DMS53 treated with DMSO at 0.1 percent for 48 hours (cell line): ENCODE results near the gene EPB41L3.
"Not testable (repeated sequence)": the region's sequence is repeated elsewhere in the genome, so short reads cannot be mapped to it uniquely, and the experiment has no call there.

Experiments
- DNase-seq: peaks from one replicate; lab custom pipeline; 2025; ENCODE audit not compliant: unreplicated experiment; lab: John Stamatoyannopoulos, UW

Gene EPB41L3

DNA sequence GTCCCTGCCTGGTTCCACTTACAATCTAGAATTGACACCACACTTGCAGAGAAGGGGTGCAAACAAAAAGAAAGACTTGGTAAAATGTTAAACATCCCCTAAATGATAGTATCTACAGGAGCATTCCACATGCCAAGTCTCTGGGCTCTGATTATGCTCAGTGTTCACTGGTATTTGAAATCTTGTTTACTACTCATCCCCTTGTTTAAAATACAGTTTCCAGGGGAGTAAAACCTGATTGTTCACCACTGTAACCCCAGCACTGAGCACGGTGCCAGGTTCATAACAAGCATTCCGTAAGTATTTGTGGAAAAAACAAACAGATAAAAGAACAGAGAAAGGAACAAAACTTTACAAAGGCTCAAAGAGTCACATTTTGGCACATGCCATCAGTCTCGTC lies 11.7 kb downstream of the EPB41L3 start:
- DNase-seq, result no peak

- no peak for DNase-seq
Measured at GRCh38 chr18:5530629-5531178, 13.1 kb downstream of the EPB41L3 start.

GRCh38 chr18:5529471-5529870 lies 14.3 kb downstream of the EPB41L3 start:
- DNase-seq, result no peak

GRCh38 chr18:5527603-5528002 lies 16.2 kb downstream of the EPB41L3 start:
- DNase-seq, result no peak

DNA sequence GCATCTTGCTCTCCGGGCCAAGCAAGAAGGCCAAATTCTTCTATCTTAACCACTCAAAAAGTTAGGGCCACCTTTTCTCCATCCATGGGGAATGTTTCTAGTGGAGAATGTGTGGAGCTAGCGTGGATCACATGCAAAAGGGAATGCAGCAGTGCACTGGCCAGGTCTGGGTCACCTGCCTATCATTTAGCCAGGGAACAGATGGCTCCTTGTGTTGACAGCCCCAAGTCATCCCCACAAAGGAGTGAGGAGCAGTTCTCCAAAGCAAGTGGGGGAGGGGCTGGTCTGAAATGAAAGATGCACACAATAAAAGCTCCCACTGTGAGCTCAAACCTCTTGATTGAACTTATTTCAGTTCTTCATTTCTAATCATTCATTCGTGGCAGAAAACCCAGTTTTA lies 19.1 kb downstream of the EPB41L3 start:
- no peak for DNase-seq

DNA sequence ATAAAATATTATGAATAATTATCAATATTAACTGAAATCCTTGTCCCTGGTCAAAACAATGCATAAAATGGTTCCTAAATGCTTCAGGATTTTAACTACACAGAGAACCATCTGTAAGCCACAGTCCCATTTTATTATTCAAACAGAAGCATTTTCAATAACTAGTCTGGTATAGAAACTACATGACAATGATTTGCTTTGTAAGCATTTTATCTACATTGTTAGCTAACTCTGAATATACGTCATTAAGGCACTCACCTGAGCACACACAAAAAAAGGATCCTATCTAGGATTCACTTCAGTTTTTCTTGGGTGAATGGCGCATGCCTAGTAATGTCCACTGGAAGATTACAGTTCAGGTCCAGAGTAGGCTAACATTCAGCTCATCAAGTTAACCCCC lies 22.8 kb downstream of the EPB41L3 start:
- DNase-seq, result no peak

DNA sequence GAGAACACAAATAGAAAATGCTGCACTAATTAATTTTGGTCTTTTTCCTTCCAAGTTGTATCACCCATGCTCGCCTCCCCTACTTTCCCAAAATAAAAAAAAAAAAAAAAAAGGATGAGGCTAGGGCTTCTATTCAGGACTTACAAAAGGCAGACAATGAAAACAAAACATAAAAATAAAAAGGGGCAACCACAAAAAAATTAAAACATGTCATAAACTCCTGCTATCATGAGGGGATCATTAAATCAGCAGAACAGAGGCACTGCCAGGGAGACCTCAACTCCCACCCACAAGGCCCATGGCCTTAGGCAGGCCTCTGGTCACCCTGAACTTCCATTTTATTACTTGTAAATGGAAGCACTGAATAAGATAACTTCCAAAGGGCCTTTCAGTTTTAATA lies 23.3 kb downstream of the EPB41L3 start:
- DNase-seq, result no peak

GRCh38 chr18:5519448-5520298 lies 24.1 kb downstream of the EPB41L3 start:
- DNase-seq, result no peak

DNA sequence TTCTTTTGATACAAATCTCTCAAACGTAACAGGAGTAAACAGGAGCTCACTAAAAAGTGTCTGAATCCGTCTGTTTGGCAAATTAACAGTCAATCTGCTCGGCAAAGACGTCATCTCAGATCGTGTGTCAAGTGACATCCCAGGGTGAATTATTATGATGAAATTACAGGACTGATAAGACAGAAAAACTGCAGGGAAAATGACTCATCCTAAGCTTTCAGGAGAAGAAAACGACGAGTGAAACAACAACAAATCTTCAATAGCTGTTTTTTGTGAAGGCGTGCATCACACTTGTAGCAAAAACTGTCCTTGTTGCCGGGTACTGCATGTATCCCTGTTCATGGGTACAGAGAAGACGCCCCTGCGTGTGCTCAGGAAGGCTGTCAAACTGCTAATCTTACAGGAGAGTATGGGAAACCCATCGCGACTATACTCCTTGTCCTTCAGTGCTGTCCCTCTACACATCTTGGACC lies 24.9 kb downstream of the EPB41L3 start:
- DNase-seq, result no peak

DNA sequence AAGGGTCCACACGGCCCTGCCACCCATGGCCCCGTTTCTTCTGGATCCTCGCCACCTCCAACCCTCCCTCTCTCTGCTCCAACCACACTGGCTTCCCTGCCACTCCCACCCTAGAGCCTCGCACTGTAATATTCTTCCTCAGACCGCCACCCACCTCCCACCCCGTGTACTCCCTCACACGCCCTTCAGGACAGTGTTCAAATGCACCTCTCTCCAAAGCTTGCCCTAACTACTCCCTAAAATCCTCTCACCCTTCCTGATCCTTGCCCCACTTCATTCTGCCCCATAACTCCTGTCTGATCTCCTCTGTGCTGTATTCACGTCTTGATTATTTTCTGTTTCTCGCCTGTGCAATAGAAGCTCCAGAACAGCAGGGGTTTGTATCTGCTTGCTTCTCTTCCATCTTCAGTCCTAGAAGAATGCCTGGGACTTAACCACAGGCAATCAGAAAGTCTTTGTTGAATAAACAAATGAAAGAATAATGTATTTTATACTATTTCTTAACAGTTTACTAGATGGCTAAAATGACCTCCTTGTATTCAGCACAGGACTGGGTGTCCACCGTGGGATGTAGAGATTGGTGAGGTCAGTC lies 25.5 kb downstream of the EPB41L3 start:
- DNase-seq, result no peak

GRCh38 chr18:5516841-5517240 lies 27.0 kb downstream of the EPB41L3 start:
- no peak for DNase-seq

DNA sequence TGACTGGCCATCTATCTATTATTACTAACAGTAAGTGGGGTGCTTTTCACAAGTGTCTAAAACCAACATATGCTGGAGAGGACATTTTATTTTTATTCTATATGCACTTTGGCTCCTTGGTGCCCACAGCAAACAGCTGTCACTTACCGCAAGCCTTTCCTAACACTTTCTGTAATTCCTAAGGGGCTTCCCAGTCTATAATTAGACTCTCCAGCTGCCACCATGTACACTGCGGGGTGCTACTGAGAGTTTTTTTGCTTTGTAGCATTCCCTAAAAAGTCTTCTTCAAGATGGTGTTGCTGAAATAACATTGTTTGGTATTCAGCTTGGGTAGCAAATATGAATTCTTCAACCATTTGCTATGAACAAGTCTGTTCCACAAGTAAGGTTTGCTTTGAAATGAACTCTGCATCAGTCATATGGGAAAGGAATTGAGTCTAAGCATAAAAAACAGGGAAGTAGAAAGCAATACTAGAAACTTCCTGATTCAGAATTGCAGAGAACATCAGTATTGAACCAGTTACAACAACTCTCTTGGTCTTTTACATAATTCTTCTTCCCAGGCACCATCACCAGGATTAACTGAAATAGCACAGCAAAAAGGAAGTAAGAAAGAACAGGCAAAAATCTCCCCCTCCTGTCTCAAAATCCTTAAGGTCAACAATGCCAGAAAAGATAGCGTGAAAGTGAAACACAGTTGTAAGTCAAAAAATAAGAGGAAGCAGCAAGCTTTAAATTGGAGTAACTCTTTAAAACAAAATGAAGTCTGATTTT lies 28.6 kb downstream of the EPB41L3 start:
- DNase-seq, result no peak

- no peak for DNase-seq
Measured at GRCh38 chr18:5513947-5514346, 29.9 kb downstream of the EPB41L3 start.

DNA sequence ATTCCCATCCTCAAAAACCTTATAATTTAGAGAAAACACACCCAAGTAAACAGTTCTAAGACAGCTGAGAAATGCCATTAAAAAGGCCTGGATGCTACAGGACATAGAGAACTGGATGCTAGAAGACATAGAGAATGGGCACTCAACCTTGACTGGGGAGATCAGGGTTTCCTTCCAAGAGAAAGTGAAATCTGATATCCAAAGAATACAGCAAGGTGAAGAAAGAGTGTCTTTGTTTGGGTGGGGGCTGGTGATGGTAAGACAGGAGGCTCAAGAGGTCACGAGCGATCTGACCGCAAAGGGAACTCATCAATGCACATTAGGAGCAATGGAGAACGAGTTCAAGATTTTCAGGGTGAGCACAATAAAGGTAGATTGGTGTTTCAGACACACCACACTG lies 31.6 kb downstream of the EPB41L3 start:
- DNase-seq, result no peak

DNA sequence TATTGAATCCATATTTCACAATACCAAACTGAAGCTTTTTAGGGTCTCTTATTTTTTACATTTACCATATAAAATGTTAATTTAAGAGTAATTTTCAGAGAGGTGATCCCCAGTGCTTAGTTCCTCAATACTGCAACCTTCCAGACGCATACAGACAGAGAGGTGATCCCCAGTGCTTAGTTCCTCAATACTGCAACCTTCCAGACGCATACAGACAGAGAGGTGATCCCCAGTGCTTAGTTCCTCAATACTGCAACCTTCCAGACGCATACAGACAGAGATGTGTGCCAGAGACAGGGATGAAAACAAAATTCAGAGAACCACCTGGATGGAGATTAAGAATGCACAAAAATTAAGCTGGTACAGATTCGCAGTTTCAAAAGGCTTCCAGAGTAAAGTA lies 32.3 kb downstream of the EPB41L3 start:
- DNase-seq, result not testable (repeated sequence)

- no peak for DNase-seq
Measured at GRCh38 chr18:5510135-5510846, 33.5 kb downstream of the EPB41L3 start.

- DNase-seq, result no peak
Measured at GRCh38 chr18:5508821-5509220, 35.0 kb downstream of the EPB41L3 start.

DNA sequence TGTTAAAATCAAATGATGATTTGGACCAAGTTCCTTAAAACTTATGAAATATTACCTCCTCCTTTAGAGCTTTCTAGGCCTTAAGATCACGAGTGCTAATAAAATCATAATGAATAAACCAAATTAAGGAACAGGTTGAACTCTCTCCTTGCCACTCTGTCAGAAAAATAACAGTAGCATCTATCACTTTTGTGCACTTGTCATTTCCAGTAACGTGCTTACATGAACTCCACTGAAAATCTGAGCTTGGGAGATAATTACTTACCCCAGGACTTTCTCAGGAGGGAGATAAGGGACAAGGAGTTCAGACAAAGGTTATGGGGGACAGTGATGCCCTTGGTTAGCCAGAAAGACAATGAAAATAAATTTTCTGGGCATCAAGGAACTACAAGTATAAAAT lies 36.0 kb downstream of the EPB41L3 start:
- no peak for DNase-seq

- no peak for DNase-seq
Measured at GRCh38 chr18:5506174-5506573, 37.6 kb downstream of the EPB41L3 start.

DNA sequence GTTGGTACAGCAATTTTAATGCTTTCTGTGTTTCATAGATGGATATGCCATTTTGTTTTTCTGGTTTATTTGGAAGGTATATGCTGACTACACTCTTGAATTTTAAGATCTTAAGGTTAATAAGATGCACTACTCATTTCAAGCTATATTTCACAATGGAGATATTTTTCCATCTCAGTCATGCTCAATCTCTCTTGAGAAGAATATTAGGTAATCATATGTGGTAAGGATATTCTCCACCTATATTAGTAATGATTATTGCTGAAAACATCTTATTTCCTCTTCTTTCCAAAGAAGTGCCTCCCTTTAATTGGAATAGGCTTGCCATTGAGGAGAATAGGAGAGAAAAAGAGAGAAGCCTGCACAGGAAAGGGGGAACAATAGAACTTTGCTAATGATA lies 40.1 kb downstream of the EPB41L3 start:
- no peak for DNase-seq
